Activated naive CD4-positive, alpha-beta T cell treated with Interleukin-2 at 50 U/mL for 16 hours (primary cell): ENCODE data around the gene KIF21A.
"Not testable (repeated sequence)": the region's sequence is repeated elsewhere in the genome, so short reads cannot be mapped to it uniquely, and the experiment has no call there.

Source experiments
- DNase-seq: peaks from one replicate; pipeline ENCODE4 v3.0.0-alpha.2; 2020

Gene KIF21A, protein sequence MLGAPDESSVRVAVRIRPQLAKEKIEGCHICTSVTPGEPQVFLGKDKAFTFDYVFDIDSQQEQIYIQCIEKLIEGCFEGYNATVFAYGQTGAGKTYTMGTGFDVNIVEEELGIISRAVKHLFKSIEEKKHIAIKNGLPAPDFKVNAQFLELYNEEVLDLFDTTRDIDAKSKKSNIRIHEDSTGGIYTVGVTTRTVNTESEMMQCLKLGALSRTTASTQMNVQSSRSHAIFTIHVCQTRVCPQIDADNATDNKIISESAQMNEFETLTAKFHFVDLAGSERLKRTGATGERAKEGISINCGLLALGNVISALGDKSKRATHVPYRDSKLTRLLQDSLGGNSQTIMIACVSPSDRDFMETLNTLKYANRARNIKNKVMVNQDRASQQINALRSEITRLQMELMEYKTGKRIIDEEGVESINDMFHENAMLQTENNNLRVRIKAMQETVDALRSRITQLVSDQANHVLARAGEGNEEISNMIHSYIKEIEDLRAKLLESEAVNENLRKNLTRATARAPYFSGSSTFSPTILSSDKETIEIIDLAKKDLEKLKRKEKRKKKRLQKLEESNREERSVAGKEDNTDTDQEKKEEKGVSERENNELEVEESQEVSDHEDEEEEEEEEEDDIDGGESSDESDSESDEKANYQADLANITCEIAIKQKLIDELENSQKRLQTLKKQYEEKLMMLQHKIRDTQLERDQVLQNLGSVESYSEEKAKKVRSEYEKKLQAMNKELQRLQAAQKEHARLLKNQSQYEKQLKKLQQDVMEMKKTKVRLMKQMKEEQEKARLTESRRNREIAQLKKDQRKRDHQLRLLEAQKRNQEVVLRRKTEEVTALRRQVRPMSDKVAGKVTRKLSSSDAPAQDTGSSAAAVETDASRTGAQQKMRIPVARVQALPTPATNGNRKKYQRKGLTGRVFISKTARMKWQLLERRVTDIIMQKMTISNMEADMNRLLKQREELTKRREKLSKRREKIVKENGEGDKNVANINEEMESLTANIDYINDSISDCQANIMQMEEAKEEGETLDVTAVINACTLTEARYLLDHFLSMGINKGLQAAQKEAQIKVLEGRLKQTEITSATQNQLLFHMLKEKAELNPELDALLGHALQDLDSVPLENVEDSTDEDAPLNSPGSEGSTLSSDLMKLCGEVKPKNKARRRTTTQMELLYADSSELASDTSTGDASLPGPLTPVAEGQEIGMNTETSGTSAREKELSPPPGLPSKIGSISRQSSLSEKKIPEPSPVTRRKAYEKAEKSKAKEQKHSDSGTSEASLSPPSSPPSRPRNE (N-terminal part only)

GRCh38 chr12:39443081-39443928 lies at the start of gene KIF21A:
KIF21A (minus strand) TSS chr12:39443120; CDS start chr12:39442970, 150 bp downstream.
- DNase-seq, result peak; percentile 92

DNA sequence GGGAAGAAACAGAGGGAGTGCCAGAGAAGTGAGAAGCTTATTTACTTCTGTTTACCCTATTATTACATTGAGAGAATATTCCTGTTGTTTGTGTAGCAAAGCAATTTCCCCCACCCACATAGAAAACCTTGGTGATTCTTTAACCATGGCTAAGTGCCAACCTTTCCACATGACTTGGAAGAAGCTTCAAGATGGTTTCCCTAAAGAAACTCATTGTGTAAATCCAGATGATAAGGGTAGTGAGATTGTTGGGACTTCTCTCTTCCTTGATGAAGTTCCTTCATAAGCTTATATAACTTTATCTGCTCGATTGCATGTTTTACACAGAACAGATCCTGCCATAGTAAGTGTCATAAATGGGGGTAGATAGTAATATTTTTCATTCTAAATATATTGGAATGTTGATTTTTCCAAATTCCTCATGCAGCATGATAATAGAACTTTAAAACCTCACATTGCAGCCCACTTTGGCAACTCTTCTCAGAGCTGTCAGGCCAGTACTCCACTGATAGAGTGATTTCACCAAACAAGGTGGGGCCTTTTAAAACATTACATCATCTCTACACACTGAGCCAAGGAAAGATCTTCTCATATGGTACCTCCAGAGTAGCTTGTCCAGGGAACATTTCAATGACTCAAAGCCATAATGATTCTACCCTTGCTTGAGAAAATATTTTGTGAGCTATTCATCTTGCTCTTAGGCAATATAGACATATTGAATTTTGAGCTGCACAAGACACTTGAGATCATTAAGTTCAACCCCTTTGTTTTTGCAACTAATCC lies 47.8 kb upstream of the KIF21A start:
- DNase-seq, result no peak

- no peak for DNase-seq
Measured at GRCh38 chr12:39483597-39483996, 40.7 kb upstream of the KIF21A start.

GRCh38 chr12:39483042-39483441 lies 40.1 kb upstream of the KIF21A start:
- no peak for DNase-seq

DNA sequence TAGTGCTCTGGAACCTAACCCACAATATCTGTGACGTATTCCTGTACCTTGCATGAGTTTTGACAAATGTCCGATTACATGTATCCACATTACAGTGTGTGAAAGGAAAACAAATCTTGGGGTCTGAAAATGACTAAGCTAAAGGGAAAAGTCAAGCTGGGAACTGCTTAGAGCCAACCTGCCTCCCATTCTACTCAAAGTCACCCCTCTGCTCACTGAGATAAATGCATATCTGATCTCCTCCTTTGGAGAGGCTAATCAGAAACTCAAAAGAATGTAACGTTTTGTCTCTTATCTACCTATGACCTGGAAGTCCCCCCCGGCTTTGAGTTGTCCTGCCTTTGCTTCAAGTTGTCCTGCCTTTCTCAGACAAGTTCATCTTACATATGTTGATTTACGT lies 34.0 kb upstream of the KIF21A start:
- DNase-seq, result no peak

- no peak for DNase-seq
Measured at GRCh38 chr12:39476121-39476520, 33.2 kb upstream of the KIF21A start.

GRCh38 chr12:39475136-39475535 lies 32.2 kb upstream of the KIF21A start:
- DNase-seq, result not testable (repeated sequence)

- no peak for DNase-seq
Measured at GRCh38 chr12:39467432-39467870, 24.5 kb upstream of the KIF21A start.

DNA sequence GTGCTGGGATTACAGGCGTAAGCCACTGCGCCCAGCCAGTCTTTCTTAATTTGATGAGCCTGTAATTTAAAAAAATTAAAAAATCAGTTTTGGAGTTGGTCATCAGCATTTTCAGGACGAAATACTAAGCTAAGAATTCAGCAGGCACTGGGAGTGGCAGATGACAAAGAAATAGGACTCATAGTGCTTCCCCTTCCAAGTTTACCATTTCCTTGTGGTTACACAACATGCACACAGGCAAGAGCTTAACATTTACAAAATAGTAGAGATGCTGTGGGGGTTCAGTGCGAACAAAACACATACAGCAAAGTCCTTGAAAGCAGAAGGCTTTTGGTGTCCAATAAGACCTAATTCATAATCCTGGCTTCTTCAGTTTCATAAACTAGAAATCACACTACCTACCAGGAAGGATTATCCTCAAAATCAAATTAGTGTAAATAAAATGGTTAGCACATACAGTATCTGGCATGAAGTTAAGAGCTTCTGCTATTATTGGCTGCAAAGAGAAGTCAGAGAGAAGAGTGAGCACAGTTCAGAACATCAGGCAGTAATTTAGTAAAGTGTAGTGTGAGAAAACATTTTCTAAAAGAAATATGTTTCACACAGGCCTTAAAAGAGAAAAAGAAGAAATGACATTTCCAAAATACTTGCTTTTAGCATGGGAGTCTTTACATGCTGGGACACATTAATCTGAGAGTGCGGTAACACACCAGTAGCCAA lies 22.2 kb upstream of the KIF21A start:
- no peak for DNase-seq

GRCh38 chr12:39461059-39461458 lies 18.1 kb upstream of the KIF21A start:
- no peak for DNase-seq

DNA sequence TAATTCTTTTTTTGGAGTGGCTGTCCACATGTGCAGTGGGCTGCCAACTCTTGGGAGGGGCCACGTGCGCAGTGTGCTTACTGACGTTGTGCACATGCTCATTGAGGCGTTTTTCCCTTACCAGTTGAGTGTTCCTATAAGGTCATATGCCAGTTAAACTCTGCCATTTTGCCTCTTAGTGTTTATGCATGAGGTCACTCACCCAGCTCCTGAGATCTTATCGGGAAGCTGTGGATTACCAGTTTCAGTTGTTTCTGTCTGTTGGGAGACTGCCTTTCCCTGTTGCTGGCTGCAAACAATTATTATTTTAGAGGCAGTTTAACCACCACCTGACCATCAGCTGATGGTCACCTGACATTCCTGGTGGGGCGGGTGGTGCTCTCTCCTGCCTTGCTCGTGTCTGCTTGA lies 16.1 kb upstream of the KIF21A start:
- no peak for DNase-seq

DNA sequence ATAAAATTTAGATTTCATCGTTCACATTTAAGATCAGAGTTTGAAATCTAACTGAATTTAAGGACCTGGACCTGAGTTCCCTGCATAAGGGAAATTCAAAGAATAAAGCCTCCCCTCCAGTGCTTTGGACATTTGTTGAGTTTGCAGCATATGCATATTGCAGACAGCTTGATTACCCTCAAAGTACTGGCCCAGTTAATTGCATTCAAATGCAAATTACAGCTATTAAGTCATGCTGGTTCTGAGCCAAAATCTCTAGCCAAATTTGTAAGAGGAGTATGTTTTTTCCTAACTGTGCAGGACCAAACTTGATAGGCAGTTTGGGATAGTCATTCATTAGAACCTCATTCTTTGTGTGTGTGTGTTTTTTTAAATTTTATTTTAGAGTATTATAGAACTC lies 9.1 kb upstream of the KIF21A start:
- no peak for DNase-seq

DNA sequence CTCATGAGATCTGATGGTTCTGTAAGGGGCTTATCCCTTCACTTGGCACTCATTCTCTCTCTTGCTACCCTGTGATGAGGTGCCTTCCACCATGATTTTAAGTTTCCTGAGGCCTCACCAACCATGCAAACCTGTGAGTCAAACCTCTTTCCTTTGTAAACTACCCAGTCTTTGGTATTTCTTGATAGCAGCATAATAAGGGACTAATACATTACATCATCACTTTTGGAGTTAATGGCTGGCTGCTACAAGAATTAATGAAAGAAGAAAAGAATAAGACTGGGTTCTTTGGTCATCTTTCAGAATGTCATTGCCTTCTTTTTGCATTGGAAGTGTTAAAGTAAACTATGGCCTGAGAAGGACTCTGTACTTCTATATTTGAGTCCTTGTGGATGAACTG lies 5.1 kb upstream of the KIF21A start:
- DNase-seq, result no peak

DNA sequence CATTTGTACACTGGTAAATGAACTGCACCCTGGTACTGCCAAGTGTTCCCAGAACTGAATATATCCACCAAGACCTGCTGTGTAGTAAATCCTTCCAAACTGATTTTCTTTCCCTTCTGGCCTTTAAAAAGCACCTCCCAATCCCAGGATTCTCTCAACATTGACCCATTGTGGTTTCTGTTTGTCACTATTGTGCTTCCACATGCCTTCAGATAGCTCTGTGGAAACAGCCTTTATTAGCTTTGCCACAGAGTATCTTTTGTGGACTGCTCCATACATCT lies 949 bp upstream of the KIF21A start:
- no peak for DNase-seq

- no peak for DNase-seq
Measured at GRCh38 chr12:39442831-39443080, 164 bp downstream of the KIF21A start.

DNA sequence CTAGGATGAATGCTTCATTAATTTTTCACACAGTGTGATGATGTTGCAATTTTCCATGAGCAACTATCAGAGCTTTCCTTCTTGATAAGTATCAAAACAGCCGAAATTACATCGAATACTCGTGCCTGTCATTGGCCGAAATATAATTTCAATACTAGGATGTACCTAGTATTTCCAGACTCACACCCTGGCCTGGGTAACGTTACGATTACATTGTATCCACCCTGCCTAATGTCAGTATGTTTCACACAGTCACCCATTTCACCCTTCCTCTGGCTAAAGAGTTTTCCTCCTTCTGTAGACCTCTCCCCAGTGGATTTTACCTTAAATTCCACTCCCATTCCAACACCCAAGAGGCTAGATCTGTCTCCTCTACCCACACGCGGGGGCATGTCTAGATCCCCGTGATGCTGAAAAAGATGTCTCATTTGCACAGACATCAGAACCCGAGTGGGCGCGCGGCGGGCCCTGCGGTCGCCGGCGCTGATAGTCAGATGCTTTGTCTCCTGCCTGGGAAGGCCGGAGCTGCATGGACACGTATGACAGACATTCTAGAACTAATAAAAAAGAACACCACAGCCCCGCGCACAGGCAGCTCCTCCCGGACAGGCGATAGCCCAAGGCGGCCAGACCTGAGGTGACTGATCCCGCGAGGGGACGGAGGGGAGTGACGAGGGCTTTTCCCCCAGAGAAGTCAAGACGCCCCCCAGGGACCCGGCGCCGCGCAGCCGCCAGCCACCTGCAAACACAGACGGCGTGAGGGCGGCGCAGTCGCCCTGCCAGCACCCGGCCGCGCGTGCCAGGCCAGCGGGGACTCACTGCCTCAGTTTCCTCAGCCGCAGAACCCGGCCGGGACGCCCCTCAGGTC lies 723 bp downstream of the KIF21A start:
- DNase-seq, result peak; percentile 70

- no peak for DNase-seq
Measured at GRCh38 chr12:39441189-39441962, 1.5 kb downstream of the KIF21A start.

DNA sequence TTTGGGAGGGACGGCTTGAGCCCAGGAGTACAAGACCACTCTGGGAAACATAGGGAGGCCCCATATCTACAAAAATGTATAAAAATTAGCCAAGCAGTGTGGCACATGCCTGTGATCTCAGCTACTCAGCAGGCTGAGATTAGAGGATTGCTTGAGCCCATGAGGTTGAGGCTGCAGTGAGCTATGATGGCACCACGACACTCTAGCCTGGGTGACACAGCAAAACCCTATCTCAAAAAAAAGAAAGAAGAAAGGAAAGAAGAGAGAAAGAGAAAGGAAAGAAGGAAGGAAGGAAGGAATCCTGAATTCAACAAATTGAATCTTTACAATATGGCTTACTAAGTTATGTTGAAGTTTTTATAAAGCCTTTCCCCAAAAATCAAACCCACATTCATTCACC lies 2.1 kb downstream of the KIF21A start:
- no peak for DNase-seq

DNA sequence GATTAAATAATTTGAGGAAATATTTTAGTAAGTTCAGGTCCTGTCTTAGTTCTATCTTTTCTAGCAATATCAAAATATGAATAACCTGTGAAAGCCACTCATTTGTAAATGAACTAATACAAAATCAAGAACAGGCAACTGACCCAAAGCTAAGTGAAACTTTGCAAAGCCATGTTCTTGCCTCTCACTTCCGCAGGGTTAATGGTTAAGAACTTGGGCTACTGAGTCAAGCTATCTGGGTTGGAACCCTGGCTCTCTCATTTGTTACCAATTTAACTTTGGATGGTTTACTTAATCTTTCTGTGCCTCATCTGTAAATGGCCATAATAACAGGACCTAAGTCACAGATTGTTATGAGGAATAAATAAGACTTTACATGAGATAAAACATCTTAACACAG lies 2.8 kb downstream of the KIF21A start:
- no peak for DNase-seq
